Stimulated activated CD8-positive, alpha-beta memory T cell treated with anti-CD3 and anti-CD28 coated beads, Interleukin-7, amount 100 ng/mL, for 4 hours (primary cell): ENCODE data around the gene SCAF8.
"Not testable (repeated sequence)": the region's sequence is repeated elsewhere in the genome, so short reads cannot be mapped to it uniquely, and the experiment has no call there.

Experiments used
- DNase-seq, 2 donors: peaks; one replicate each; pipeline ENCODE4 v3.0.0-alpha.2; 2020; ENCODE audit warnings: low read depth in 2 of 2

SCAF8 gene

GRCh38 chr6:154736618-154737259 lies 3.5 kb downstream of the SCAF8 start:
- no peak for DNase-seq

DNA sequence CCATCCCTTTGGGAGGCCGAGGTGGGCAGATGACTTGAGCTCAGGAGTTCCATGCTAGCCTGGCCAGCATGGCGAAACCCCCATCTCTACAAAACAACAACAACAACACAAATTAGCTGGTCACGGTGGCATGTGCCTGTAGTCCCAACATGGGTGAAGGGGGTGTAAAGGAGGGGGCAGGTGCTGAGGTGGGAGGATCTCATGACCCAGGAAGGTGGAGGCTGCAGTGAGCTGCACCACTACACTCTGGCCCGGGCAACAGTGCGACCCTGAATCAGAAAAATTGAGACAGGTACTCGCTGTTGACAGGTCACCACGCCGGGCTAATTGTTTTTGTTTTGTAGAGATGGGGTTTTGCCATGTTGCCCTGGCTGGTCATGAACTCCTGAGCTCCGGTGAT lies 4.2 kb downstream of the SCAF8 start:
- DNase-seq: no peak

DNA sequence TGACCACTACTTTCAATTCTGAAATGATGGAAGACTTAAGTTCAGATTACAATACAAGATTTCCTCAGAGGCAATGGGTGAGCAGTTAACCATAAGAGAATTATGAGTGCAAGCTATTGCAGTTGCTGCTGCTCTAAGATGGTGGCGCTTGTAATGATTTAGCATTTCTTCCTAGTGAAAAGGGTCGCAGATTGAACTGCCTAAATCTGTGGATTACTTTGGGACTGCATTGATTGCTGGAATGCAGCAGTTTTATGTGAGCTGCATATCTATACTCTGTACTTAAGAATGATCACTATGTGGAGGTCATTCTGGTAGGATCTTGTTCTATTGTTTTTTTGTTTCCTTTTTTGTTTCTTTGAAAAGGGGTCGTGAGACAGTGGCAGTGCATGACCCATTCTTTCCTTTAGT lies 5.3 kb downstream of the SCAF8 start:
- DNase-seq: no peak

DNA sequence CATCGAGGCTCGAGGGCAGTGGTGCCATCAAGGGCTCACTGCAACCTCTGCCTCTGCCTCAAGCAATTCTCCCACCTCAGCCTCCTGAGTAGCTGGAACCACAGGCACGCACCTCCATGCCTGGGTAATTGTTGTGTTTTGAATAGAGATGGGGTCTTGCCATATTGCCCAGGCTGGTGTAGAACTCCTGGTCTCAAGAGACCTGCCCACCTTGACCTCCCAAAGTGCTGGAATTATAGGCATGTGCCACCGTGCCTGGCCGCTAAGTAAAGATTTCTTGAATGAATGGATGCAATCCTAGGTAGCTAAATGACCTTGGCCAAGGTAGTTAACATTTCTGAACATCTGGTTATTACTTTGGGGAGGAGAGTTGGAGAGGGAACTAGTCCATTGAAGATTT lies 7.4 kb downstream of the SCAF8 start:
- DNase-seq: no peak

- DNase-seq: no peak
These were observed 9.7 kb downstream of the SCAF8 start for GRCh38 chr6:154742891-154743290.

DNA sequence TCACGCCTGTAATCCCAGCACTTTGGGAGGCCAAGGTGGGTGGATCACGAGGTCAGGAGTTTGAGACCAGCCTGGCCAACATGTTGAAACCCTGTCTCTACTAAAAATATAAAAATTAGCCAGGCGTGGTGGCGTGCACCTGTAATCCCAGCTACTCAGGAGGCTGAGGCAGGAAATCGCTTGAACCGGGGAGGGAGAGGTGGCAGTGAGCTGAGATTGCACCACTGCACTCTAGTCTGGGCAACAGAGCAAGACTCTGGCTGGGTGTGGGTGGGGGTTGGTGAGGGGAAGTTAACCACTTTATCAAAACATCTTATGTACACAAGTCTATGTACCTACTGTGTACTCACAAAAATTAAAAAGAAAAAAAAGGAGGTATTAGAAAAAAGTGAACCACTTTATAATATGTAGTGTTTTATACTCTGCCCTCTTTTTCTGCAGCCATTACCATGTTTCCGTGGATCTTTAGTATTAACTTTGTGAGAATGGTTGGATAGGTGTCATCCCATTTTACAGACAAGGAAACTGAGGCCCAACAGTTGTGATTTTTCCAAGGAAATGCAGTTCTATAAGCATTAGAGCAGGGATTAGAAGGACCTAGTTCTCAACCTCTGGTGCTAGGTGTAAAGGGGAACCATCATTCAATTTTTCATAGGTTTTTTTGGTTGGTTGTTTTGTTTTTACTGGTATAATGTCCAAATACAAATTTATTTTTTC lies 11.0 kb downstream of the SCAF8 start:
- not testable (repeated sequence) for DNase-seq

DNA sequence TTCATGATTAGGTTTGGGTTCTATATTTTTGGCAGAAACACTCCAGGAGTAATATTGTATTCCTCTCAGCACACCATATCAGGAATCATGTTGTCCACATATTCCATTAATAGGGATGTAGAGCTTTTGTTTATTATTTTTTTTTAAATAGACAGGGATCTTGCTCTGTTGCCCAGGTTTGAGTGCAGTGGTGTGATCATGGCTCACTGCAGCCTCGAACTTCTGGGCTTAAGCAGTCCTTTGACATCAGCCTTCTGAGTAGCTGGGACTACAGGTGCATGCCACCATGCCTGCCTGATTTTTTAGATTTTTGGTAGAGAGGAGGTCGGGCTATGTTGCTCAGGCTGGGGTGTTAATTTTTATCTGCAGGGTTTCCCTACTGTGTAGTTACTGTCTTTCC lies 12.0 kb downstream of the SCAF8 start:
- DNase-seq: no peak

GRCh38 chr6:154749341-154749740 lies 16.1 kb downstream of the SCAF8 start:
- no peak for DNase-seq

DNA sequence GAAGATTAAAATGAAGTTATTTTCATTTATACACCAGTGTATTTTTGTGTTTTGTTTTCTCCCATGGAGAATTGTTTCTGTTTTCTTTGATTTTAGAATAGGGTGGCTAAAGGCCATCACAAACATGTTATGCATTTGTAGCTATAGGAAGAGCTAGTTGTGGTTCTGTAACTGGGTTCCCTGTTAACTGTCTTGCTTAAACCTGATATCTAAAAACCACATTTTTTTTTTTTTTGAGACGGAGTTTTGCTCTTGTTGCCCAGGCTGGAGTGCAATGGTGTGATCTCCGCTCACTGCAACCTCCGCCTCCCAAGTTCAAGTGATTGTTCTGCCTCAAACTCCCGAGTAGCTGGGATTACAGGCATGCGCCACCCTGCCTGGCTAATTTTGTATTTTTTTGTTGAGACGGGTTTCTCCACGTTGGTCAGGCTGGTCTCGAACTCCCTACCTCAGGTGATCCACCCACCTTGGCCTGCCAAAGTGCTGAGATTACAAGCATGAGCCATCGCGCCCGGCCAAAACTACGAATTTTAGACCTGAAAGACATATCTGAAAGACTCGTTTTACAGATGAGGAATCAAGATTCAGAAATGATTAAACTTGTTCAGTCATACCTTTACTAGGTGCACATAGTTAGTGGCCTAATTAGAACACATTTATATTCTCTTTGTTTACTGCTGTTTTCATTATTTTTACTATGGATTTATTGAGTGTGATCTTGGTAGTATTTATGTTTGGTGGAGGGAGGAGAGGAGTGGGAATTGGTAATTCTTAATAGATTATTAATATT lies 18.0 kb downstream of the SCAF8 start:
- DNase-seq: no peak

GRCh38 chr6:154752022-154752421 lies 18.8 kb downstream of the SCAF8 start:
- no peak for DNase-seq

GRCh38 chr6:154754152-154754551 lies 20.9 kb downstream of the SCAF8 start:
- no peak for DNase-seq

DNA sequence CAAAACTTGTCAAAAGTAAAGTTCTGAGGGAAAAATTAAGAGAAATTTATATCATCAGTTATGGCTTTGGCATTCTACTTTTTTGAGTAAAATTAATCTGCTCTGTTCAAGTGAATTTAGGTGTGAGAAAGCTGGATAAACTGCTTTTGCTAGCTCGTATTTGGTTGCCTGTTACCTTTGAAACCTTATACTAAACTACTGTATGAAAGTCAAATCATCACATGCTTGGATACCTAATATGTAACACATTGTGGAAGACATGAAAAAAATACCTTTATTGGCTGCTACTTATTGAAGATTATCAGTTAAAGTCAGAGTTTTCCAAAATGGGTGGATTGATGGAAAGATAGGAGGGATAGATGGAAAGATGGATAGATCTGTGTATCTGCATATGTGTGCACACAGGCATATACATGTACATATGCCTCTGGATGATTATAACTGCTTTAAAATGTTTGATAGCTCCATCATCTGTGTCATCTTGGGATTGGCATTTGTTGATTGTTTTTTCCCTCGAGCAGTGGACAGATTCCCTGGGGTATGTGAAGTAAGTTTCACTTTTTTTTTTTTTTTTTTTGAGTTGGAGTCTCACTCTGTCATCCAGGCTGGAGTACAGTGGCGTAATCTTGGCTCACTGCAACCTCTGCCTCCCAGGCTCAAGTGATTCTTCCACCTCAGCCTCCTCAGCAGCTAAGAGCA lies 24.3 kb downstream of the SCAF8 start:
- DNase-seq: no peak

GRCh38 chr6:154758125-154758524 lies 24.9 kb downstream of the SCAF8 start:
- no peak for DNase-seq

DNA sequence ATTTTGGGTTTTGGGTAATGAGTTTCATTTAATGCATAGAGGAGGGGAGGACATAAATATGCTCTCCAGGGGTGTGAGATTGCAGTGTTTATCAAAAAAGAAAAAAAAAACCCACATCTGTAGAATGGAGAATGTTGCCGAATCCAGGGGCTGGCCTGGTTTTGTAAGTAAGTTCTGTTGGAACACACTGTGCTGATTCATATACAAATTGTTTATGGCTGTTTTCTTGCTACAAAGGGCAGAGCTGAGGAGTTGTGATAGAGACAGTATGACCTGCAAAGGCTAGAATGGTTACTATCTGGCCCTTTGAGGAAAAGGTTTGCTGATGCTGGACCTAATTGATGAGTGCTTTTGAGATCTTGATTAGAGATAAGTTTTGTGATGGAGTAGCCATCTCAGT lies 30.4 kb downstream of the SCAF8 start:
- no peak for DNase-seq

GRCh38 chr6:154765273-154765672 lies 32.1 kb downstream of the SCAF8 start:
- no peak for DNase-seq

DNA sequence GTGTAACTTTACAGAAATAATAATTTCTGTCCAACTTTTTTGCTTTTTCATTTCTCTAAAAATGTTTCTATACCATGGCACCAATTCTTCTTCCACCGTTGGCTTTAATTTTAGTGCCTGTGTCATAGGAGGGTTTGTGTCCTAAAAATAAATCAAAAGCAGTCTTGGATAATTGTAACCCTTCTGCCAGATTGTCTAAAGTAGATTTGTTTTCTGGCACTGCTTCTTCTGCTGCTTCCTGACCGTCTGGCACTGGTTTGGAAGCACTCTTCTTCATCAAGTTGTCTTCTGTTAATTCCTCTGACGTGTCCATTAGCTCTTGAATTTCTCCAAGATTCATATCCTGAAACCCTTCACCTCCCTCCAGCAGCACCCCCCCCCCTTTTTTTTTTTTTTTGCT lies 33.1 kb downstream of the SCAF8 start:
- DNase-seq: no peak

- DNase-seq: no peak
These were observed 33.9 kb downstream of the SCAF8 start for GRCh38 chr6:154767003-154767723.

DNA sequence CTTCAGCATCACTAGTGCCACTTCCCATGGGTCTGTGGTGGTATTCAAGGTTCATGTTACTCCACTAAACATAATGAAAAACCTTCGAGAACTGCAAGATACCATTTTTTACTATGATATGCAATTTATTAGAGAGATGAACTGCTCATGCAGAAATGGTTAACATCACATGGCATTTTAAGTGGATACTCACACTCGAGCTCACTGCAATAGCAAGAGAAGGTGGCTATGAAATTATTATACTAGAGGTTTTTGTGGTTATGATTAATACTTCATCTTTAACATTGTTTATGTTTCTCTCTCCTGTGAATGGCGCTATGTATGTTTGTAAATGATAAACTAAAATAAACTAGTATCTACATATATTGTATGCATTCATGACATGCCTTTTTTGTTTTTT lies 35.1 kb downstream of the SCAF8 start:
- no peak for DNase-seq

GRCh38 chr6:154773610-154774089 lies 40.4 kb downstream of the SCAF8 start:
- no peak for DNase-seq

DNA sequence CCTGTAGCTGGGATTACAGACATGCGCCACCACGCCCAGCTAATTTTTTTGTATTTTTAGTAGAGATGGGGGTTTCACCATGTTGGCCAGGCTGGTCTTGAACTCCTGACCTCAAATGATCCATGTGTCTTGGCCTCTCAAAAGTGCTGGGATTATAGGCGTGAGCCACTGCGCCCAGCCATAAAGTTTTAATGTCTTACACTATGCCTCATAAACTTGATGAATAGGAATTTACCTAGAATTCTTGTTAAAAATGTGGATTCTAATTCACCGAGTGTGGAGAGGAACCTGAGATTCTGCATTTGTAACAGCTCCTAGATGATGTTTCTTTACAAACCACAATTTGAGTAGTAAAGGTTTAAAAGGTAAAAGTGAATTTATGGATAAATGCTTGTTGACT lies 45.9 kb downstream of the SCAF8 start:
- not testable (repeated sequence) for DNase-seq

DNA sequence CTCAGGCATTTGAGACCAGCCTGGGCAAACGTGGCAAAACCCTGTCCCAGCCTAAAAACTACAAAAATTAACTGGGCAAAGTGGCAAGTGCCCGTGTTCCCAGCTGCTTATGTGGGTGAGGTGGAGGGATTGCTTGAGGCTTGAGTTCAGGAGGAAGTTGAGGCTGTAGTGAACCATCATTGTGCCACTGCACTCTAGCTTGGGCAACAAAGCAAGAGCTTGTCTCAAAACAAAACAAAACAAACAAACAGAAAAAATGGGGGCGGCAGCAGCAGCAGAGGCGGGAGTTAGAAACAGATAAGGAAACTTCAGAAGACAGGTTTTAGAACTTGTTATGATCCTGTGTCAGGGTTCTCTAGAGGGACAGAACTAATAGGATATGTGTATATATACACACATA lies 49.0 kb downstream of the SCAF8 start:
- no peak for DNase-seq
